ENCODE results near the gene DDX6.

- no peak for TF ChIP-seq ZFP30 (CRISPR knock-in tag; IDR thresholded peaks at IDR 0.05)
- no peak for TF ChIP-seq POU6F1 (CRISPR knock-in tag; IDR thresholded peaks at IDR 0.05; ENCODE audit: borderline replicate concordance, low read depth)
- TF ChIP-seq ARNTL (CRISPR knock-in tag; IDR thresholded peaks at IDR 0.05; ENCODE audit: borderline replicate concordance, low read depth) = no peak
- no peak for TF ChIP-seq ZC3H10 (CRISPR knock-in tag; IDR thresholded peaks at IDR 0.05)
- no peak for TF ChIP-seq PPARA (CRISPR knock-in tag; IDR thresholded peaks at IDR 0.05; ENCODE audit: borderline replicate concordance)
These were observed 1.2 kb downstream of the DDX6 start for GRCh38 chr11:118789501-118790356.
